Measurements from ENCODE around the gene RTP3.

Gene RTP3

DNA sequence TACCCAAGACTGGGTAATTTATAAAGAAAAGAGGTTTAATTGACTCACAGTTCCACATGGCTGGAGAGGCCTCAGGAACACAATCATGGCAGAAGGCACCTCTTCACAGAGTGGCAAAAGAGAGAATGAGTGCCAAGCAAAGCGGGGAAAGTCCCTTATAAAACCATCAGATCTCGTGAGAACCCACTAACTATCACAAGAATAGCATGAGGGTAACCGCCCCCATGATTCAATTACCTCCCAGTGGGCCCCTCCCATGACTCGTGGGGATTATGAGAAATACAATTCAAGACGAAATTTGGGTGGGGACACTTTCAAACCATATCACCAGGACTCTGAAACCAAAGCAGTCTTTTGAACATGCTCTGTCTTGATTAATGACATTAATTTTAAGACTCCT is 7.0 kb downstream of the RTP3 start:
- H3K27me3 Mint-ChIP-seq (ENCODE audit: low read depth, poor library complexity) = peaks cover 5% of the 10 kb centered on the region
- H3K4me1 Mint-ChIP-seq = peaks cover 36% of the 10 kb centered on the region
- TF ChIP-seq CTCF (IDR thresholded peaks at IDR 0.05) = no peak
- no peak overlapping the region for H3K4me3 Mint-ChIP-seq
- H3K9me3 Mint-ChIP-seq = peaks cover 8% of the 10 kb centered on the region
- H3K27ac Mint-ChIP-seq = no peak overlapping the region
- DNase-seq = no peak
- no peaks in the 10 kb centered on the region for H3K36me3 Mint-ChIP-seq (ENCODE audit: low read depth)

DNA sequence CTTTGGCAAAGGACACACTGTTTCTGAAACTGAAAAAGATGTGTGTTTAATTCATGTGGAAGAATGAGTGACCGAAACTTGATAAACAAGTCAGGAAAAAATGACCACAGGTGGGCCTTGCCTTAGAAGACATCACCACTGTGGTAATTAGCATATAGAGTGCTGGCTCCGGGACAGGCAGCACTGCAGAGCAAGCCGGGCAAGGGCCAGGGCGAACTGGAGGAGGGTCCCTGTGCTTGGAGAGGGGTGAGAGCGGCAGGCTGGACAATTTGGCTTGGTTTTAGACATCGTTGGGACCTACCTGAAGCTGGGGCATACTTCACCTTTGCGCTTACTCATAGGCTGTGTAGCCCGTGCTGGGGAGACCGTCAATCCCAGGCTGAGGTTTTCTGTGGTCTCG is 8.2 kb downstream of the RTP3 start:
- Mint-ChIP-seq H3K4me1 (peaks cover 47% of the 10 kb centered on the region), H3K27ac (no peak overlapping the region), H3K4me3 (no peak overlapping the region), H3K27me3 (ENCODE audit: low read depth, poor library complexity) (peaks cover 11% of the 10 kb centered on the region), H3K9me3 (peaks cover 8% of the 10 kb centered on the region), H3K36me3 (ENCODE audit: low read depth) (no peaks in the 10 kb centered on the region)
- no peak for DNase-seq
- TF ChIP-seq CTCF (IDR thresholded peaks at IDR 0.05) = no peak

DNA sequence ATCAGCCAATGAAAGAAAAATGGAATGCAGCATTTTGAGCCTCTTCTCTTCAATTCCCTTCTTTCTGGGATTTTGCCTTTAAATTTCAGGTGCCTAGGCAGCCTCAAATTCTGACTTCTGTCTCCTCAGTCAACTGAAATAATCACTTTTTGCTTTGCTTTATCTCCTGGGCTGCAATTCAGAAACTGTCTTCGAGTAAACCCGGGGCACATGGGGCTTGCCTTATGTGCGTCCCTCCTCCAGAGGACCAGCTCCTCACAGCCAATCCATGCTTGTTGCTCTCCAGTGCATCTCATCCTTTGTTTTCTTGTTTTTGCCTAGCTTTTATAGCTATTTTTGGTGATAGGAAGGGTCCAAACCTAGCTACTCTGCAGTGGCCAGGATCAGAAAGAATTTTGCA is 8.8 kb downstream of the RTP3 start:
- no peak for TF ChIP-seq CTCF (IDR thresholded peaks at IDR 0.05)

GRCh38 chr3:46508850-46509591 is 11.2 kb downstream of the RTP3 start:
- peak overlapping the region; percentile 86 for H3K27ac Mint-ChIP-seq
- H3K27me3 Mint-ChIP-seq (ENCODE audit: low read depth, poor library complexity) = peaks cover 12% of the 10 kb centered on the region
- H3K4me1 Mint-ChIP-seq = peaks cover 44% of the 10 kb centered on the region
- TF ChIP-seq CTCF (IDR thresholded peaks at IDR 0.05) = no peak
- no peak overlapping the region for H3K4me3 Mint-ChIP-seq
- DNase-seq = no peak
- H3K36me3 Mint-ChIP-seq (ENCODE audit: low read depth) = no peaks in the 10 kb centered on the region
- peaks cover 4% of the 10 kb centered on the region for H3K9me3 Mint-ChIP-seq

More for the DNA sequence above, 8.8 kb downstream of the RTP3 start:
- Mint-ChIP-seq H3K36me3 (ENCODE audit: low read depth) (no peaks in the 10 kb centered on the region), H3K4me1 (peaks cover 53% of the 10 kb centered on the region), H3K27me3 (ENCODE audit: low read depth, poor library complexity) (peaks cover 9% of the 10 kb centered on the region), H3K27ac (no peak overlapping the region), H3K9me3 (peaks cover 8% of the 10 kb centered on the region), H3K4me3 (no peak overlapping the region)
- DNase-seq = no peak

- Mint-ChIP-seq H3K4me3 (no peak overlapping the region), H3K36me3 (ENCODE audit: low read depth) (no peaks in the 10 kb centered on the region), H3K27me3 (ENCODE audit: low read depth, poor library complexity) (peaks cover 12% of the 10 kb centered on the region), H3K27ac (peak overlapping the region; percentile 86), H3K9me3 (peaks cover 4% of the 10 kb centered on the region), H3K4me1 (peaks cover 44% of the 10 kb centered on the region)
- peak; percentile 41 for DNase-seq
- no peak for TF ChIP-seq CTCF (IDR thresholded peaks at IDR 0.05)
Measured at GRCh38 chr3:46509661-46510187, 11.9 kb downstream of the RTP3 start.

Data from nephron progenitor cell (in vitro differentiated cells).